Sigmoid colon (tissue), 4 donors: ENCODE results near the gene FRS2.

Experiments
- CTCF ChIP-seq, 4 experiments: fragments of 450-650 bp in 3 of 4; fragments of 200-600 bp in 1 of 4; IDR thresholded peaks; one replicate each; pipeline ENCODE4 v1.5.1; 2016 to 2019; ENCODE audit warnings: antibody characterized with exemption in 4 of 4, mild to moderate bottlenecking in 3 of 4, moderate library complexity in 2 of 4
- EP300 ChIP-seq, 4 donors: sonication (generic); formaldehyde crosslinking; IDR thresholded peaks; one replicate each; pipeline ENCODE4 v1.6.1; 2017; ENCODE audit warnings: antibody characterized with exemption in 4 of 4
- POLR2A ChIP-seq, 2 donors: fragments of 450-650 bp; IDR thresholded peaks; one replicate each; pipeline ENCODE4 v1.6.1; 2016; ENCODE audit warnings: antibody characterized with exemption in 2 of 2, mild to moderate bottlenecking in 2 of 2, moderate library complexity in 2 of 2
- POLR2AphosphoS5 ChIP-seq, 4 donors: sonication (generic); formaldehyde crosslinking; IDR thresholded peaks; one replicate each; pipeline ENCODE4 v1.6.1; 2017; ENCODE audit warnings: antibody characterized with exemption in 4 of 4

GRCh38 chr12:69610729-69611128 lies 140.5 kb downstream of the FRS2 start, which contains the start of gene LRRC10:
- TF ChIP-seq CTCF (IDR thresholded peaks at IDR 0.05), result no peak
- TF ChIP-seq POLR2A (IDR thresholded peaks at IDR 0.05), result no peak
- TF ChIP-seq EP300 (IDR thresholded peaks at IDR 0.05), result no peak
- TF ChIP-seq POLR2AphosphoS5 (IDR thresholded peaks at IDR 0.05), result no peak
